ENCODE measurements around the gene KRT8.
A peak's percentile ranks its signal among the peaks of the same experiment; 100 is the strongest.

KRT8 gene

GRCh38 chr12:52870361-52871290 is 34.2 kb downstream of the KRT8 start:
- TF ChIP-seq POLR2AphosphoS5 (IDR thresholded peaks at IDR 0.05; ENCODE audit: borderline replicate concordance, low read depth, low read length) (no peak), FOXP2 (optimal IDR thresholded peaks at IDR 0.05; ENCODE audit: control extremely low read depth, extremely low read length, insufficient read depth) (no peak), EZH2 (IDR thresholded peaks at IDR 0.05) (no peak)
- no peak for DNase-seq (ENCODE audit: low read depth, low spot score)
- Histone ChIP-seq H3K4me3 (no peak overlapping the region), H3K9ac (ENCODE audit: insufficient read length) (no peak overlapping the region), H3K27ac (peak overlapping the region; percentile 82), H3K9me3 (ENCODE audit: low read depth, low read length) (no peaks in the 10 kb centered on the region), H3K36me3 (ENCODE audit: insufficient read depth, low read length) (no peaks in the 10 kb centered on the region)

GRCh38 chr12:52867642-52868041 is 37.2 kb downstream of the KRT8 start:
- no peaks in the 10 kb centered on the region for H3K9me3 ChIP-seq (ENCODE audit: low read depth, low read length)
- H3K9ac ChIP-seq (ENCODE audit: insufficient read length) = no peak overlapping the region
- TF ChIP-seq POLR2AphosphoS5 (IDR thresholded peaks at IDR 0.05; ENCODE audit: borderline replicate concordance, low read depth, low read length) (no peak), EZH2 (IDR thresholded peaks at IDR 0.05) (no peak), FOXP2 (optimal IDR thresholded peaks at IDR 0.05; ENCODE audit: control extremely low read depth, extremely low read length, insufficient read depth) (no peak)
- no peak for DNase-seq (ENCODE audit: low read depth, low spot score)
- H3K27ac ChIP-seq = peak overlapping the region; percentile 33; the same call in 1 of the 2 replicates
- H3K36me3 ChIP-seq (ENCODE audit: insufficient read depth, low read length) = no peaks in the 10 kb centered on the region
- peak overlapping the region; percentile 39; the same call in 1 of the 2 replicates for H3K4me3 ChIP-seq

- H3K9ac ChIP-seq (ENCODE audit: insufficient read length) = no peak overlapping the region
- no peaks in the 10 kb centered on the region for H3K9me3 ChIP-seq (ENCODE audit: low read depth, low read length)
- no peaks in the 10 kb centered on the region for H3K36me3 ChIP-seq (ENCODE audit: insufficient read depth, low read length)
- no peak for DNase-seq (ENCODE audit: low read depth, low spot score)
- peak overlapping the region; percentile 33; the same call in 1 of the 2 replicates for H3K27ac ChIP-seq
- TF ChIP-seq FOXP2 (optimal IDR thresholded peaks at IDR 0.05; ENCODE audit: control extremely low read depth, extremely low read length, insufficient read depth) = no peak
- TF ChIP-seq EZH2 (IDR thresholded peaks at IDR 0.05) = no peak
- H3K4me3 ChIP-seq = peak overlapping the region; percentile 39; the same call in 1 of the 2 replicates
Observed at GRCh38 chr12:52867152-52867551, 37.7 kb downstream of the KRT8 start.

GRCh38 chr12:52865090-52865944 is 39.6 kb downstream of the KRT8 start:
- TF ChIP-seq POLR2AphosphoS5 (IDR thresholded peaks at IDR 0.05; ENCODE audit: borderline replicate concordance, low read depth, low read length) (no peak), EZH2 (IDR thresholded peaks at IDR 0.05) (no peak), FOXP2 (optimal IDR thresholded peaks at IDR 0.05; ENCODE audit: control extremely low read depth, extremely low read length, insufficient read depth) (no peak)
- no peak for DNase-seq (ENCODE audit: low read depth, low spot score)
- no peak overlapping the region for H3K27ac ChIP-seq
- no peaks in the 10 kb centered on the region for H3K36me3 ChIP-seq (ENCODE audit: insufficient read depth, low read length)
- no peaks in the 10 kb centered on the region for H3K9me3 ChIP-seq (ENCODE audit: low read depth, low read length)
- no peak overlapping the region for H3K4me3 ChIP-seq
- no peak overlapping the region for H3K9ac ChIP-seq (ENCODE audit: insufficient read length)

- TF ChIP-seq EZH2 (IDR thresholded peaks at IDR 0.05) = no peak
- TF ChIP-seq FOXP2 (optimal IDR thresholded peaks at IDR 0.05; ENCODE audit: control extremely low read depth, extremely low read length, insufficient read depth) = no peak
- no peak for TF ChIP-seq POLR2AphosphoS5 (IDR thresholded peaks at IDR 0.05; ENCODE audit: borderline replicate concordance, low read depth, low read length)
- no peaks in the 10 kb centered on the region for H3K36me3 ChIP-seq (ENCODE audit: insufficient read depth, low read length)
- DNase-seq (ENCODE audit: low read depth, low spot score) = no peak
- H3K27ac ChIP-seq = no peak overlapping the region
- no peaks in the 10 kb centered on the region for H3K9me3 ChIP-seq (ENCODE audit: low read depth, low read length)
- no peak overlapping the region for H3K4me3 ChIP-seq
- H3K9ac ChIP-seq (ENCODE audit: insufficient read length) = no peak overlapping the region
Observed at GRCh38 chr12:52862023-52862422, 42.9 kb downstream of the KRT8 start.

- no peak for TF ChIP-seq FOXP2 (optimal IDR thresholded peaks at IDR 0.05; ENCODE audit: control extremely low read depth, extremely low read length, insufficient read depth)
- no peak for TF ChIP-seq POLR2AphosphoS5 (IDR thresholded peaks at IDR 0.05; ENCODE audit: borderline replicate concordance, low read depth, low read length)
- no peak for TF ChIP-seq EZH2 (IDR thresholded peaks at IDR 0.05)
- Histone ChIP-seq H3K36me3 (ENCODE audit: insufficient read depth, low read length) (no peaks in the 10 kb centered on the region), H3K4me3 (no peak overlapping the region), H3K9me3 (ENCODE audit: low read depth, low read length) (no peaks in the 10 kb centered on the region), H3K9ac (ENCODE audit: insufficient read length) (no peak overlapping the region), H3K27ac (no peak overlapping the region)
- DNase-seq (ENCODE audit: low read depth, low spot score) = no peak
Observed at GRCh38 chr12:52861511-52861910, 43.4 kb downstream of the KRT8 start.

GRCh38 chr12:52860102-52860823 is 44.6 kb downstream of the KRT8 start:
- Histone ChIP-seq H3K9me3 (ENCODE audit: low read depth, low read length) (no peaks in the 10 kb centered on the region), H3K9ac (ENCODE audit: insufficient read length) (no peak overlapping the region), H3K36me3 (ENCODE audit: insufficient read depth, low read length) (no peaks in the 10 kb centered on the region), H3K4me3 (no peak overlapping the region), H3K27ac (no peak overlapping the region)
- TF ChIP-seq FOXP2 (optimal IDR thresholded peaks at IDR 0.05; ENCODE audit: control extremely low read depth, extremely low read length, insufficient read depth) (no peak), POLR2AphosphoS5 (IDR thresholded peaks at IDR 0.05; ENCODE audit: borderline replicate concordance, low read depth, low read length) (no peak), EZH2 (IDR thresholded peaks at IDR 0.05) (no peak)
- no peak for DNase-seq (ENCODE audit: low read depth, low spot score)

Data from SK-N-MC (cell line).